GM21717 (cell line): ENCODE data around the gene CCDC78.

Experiments
- ATAC-seq: cut with Tn5 transposase; IDR thresholded peaks from one replicate; pipeline ENCODE4 v1.9.1; 2021; ENCODE audit warnings: mild to moderate bottlenecking, moderate library complexity; ENCODE audit not compliant: unreplicated experiment

CCDC78 gene

DNA sequence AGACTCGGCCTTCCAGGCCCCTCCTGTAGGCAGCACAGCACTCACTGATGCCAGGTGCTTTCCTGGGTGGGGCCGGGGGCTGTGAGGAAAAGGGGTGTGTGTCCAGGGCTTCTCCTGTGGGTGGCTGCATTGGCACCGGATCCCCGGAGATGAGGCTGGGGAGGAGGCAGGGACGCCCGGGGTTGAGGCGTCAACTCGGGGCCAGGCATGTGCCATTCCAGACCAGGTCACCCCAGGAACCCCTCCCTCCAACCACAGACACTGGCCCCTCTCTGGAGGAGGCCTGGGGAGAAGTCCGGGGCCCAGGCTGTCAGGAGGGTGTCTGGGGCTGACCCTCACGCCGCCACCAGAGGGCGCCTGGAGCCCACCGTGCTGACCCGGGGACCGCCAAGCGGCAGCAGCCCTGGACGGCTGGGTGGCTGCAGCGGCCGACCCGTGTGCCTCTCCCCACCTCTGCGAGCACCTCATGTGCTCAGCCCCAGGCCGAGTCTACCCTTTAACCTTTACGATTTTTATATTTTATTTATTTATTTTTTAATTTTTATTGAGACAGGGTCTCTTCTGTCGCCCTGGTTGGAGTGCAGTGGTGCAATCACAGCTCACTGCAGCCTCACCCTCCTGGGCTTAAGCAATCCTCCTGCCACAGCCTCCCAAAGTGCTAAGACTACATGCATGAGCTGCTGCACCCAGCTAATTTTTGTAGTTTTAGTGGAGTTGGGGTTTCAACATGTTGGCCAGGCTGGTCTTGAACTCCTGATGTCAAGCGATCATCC lies 14.5 kb downstream of the CCDC78 start:
- ATAC-seq = no peak

- ATAC-seq = no peak
Observed at GRCh38 chr16:711084-711483, 15.2 kb downstream of the CCDC78 start.

DNA sequence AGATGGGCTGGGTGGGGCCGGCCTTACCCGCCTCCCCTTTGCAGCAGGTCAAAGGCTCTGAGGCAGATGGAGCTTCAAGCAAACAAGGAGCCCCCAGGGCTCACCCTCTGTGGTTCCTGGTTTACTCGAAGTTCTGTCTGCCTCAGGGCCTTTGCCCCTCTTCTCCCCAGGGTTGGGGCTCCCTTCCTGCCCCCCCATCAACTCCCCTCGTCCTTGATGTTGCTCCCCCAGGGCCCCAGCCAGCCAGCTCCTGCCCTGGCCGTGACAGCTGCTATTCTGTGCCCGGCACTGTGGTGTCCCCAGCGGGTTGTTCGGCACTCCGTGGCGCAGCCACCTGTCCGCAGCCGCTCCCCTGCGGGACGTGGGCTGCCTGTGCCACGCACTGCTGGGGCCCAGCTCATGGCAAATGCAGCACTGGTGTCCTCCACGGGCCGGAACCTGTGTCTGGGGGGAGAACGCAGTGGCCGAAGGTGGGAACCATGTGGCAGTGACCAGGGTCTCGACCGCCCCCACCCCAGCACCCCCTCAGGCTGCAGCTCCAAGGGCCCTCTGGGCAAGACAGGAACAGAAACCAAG lies 15.7 kb downstream of the CCDC78 start:
- ATAC-seq = no peak

GRCh38 chr16:709566-710499 lies 16.4 kb downstream of the CCDC78 start:
- no peak for ATAC-seq

- no peak for ATAC-seq
Observed at GRCh38 chr16:708959-709358, 17.3 kb downstream of the CCDC78 start.

DNA sequence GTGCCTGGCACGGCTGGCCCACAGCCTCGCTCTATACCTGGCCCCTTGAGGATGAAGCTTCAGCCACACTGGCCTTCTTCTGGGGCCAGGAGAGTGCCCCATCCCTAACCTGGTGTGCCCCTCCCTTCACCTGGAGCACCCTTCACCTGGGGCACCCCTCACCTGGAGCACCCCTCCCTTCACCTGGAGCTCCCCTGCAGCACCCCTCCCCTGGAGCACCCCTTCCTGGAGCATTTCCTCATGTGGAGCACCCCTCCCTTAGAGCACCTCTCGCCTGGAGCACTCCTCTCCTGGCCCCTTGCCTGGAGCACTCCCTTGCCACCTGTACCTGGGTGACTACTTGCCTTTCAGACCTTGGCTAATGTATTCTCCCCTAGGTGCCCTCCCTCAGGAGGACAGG lies 18.2 kb downstream of the CCDC78 start:
- ATAC-seq = no peak

- ATAC-seq = no peak
Observed at GRCh38 chr16:707062-707538, 19.1 kb downstream of the CCDC78 start.

GRCh38 chr16:706189-707061 lies 19.8 kb downstream of the CCDC78 start:
- ATAC-seq = no peak

DNA sequence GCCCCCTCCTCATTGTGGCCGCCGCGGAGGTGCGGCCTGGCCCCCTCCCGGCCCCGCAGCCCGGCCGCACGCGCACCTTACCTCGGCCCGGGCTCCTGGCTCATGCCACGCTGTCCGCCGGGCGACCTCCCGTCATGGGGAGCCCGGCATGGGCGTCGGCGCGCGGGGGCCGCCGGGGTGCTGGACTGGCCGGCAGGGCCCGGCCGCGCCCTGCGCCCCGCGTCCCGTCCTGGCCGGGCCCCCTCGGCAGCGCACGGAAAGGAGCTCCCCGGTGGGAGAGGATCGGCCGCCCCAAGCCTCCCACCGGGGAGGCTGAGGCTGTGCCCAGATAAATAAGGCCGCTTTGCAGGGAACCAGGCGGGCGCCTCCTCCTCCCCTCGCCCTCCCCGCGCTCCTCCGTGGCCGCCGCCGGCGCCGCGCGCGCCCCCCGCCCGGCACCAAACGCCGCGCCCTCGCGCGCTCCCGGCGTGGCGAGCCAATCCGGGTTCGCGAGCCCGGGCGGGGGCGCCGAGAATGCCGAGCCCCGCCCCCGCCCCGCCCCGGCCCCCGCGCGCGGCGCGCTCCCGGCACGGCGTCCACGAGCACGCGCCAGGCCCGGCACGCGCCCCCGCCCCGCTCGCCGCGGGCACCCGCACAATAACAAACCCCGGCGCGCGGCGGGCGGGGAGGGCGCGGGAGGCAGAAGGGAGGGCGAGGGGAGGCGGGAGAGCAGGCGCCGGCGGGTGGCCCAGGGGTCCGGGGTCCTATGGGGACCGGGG lies 20.6 kb downstream of the CCDC78 start, which contains the start of gene FBXL16:
Gene FBXL16, minus strand, starts transcription at position 371 of the 758 bp plus-strand sequence. CDS start 8,396 bp downstream, outside the sequence.
- ATAC-seq = no peak

GRCh38 chr16:704552-705380 lies 21.5 kb downstream of the CCDC78 start:
- no peak for ATAC-seq

- ATAC-seq = no peak
Observed at GRCh38 chr16:704047-704446, 22.2 kb downstream of the CCDC78 start.

DNA sequence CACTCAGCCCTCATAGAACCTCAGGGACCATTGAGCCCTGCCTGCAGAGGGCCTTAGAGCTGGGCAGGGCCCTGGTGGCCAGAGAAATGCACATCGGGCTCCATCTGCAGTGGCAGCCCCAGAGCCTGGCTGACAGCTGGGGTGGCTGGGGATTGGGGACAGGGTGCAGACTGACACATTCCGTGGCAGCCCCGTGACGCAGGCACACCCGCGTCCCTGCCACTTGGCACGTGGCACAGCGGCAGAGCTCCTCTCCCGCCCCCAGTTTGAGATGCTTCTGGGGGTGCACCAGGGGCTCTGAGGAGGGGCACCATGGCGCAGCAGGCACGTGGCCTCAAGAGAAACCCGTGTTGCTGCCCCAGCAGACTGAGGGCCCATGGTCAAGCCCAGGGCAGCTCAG lies 22.8 kb downstream of the CCDC78 start:
- ATAC-seq = no peak

- no peak for ATAC-seq
Observed at GRCh38 chr16:702341-702740, 23.9 kb downstream of the CCDC78 start.

DNA sequence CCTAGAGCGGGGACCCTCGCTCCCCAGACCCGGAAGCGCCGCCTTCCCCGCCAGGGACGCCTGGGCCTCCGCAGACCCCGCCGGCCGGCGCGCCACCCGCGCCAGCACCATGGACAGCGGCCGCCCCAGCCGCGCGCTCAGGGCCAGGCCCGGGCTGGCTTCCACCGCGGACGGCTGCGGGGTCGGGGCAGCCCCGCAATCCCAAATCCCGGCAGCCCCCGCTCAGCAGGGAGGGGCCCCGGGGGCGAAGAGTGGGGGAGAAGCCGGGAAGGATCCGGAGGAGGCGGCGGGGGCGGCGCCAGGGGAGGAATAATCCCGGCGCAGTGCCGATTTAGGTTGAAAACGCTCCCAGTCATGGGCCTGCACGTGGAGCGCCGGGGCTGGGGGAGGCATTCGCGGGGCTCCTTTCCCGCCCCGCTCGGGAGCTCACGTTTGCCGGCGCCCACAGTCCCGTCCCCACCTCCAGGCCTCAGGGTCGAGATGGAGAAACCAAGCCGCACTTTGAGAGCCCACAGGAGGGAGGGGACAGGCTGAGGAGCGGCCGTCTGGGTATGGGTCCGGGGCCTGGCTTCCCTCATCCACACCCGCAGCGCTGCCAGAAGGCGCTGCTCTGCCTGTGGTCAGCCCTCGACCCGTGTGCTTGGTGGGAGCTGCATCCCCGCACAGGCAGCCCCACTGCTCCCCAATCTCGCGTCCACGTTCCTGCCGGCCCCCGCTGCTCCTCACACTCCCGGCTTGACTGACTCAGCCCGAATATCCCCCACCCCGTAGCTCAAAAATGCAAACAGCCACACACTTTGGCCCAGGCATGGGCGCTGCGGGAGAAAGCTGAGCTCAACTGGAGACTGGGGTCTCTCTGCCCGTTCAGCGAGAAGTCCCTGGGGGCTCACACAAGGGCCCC lies 25.3 kb downstream of the CCDC78 start:
- no peak for ATAC-seq

- no peak for ATAC-seq
Observed at GRCh38 chr16:698911-699671, 27.2 kb downstream of the CCDC78 start.

DNA sequence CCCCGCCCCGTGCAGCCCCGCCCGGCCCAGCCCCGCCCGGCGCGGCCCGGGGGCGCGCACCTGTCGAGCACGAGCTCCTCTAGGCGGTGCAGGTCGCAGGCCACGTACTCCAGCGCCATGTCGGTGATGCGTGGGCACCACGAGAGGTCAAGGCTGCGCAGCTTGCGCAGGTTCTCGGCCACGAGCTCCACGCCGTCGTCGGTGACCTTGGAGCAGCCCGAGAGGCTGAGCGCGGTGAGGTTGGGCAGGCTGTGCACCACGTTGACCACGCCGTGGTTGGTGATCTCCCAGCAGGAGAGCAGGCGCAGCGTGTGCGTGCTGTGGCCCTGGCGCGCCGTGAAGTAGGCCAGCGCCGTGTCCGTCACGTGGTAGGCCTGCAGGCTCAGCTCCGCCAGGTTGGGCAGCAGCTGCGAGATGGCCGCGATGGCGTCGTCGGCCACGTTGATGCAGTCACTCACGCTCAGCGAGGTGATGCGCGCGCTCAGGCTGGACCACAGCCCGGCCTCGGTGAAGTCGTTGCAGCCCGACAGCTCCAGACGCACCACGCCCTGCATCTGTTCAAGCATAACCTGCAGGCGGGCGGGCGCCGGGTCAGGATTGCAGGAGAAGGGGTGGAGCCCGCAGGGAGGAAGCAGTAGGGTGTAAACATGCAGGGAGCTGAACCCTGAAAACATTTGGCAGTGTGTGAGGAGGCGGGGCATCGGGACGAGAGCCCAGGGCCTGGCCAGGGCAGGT lies 30.7 kb downstream of the CCDC78 start:
- ATAC-seq = no peak
